ENCODE data around the gene PKN2.

PKN2 gene

DNA sequence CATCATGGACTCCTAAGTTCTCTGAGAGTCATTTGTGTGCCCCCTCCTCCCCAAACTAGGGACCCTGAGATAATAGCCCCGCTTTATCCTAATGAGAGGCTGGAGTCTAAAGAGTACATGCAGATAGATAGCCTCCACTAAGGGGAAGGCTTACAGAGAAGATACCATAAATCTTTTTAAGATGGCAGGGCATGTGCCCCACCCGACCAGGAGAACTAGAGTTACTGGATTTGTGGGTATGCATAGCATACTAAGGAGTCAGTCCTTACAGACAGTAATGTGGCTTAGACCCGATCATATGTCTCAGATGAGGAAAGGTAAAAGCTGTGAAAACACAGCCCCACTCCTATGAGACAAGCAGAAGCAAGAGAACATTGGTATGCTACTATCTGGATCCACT lies 25.7 kb upstream of the PKN2 start:
- no peak for DNase-seq (ENCODE audit: low read depth in 2 of 2)
- TF ChIP-seq, protein P1, sequence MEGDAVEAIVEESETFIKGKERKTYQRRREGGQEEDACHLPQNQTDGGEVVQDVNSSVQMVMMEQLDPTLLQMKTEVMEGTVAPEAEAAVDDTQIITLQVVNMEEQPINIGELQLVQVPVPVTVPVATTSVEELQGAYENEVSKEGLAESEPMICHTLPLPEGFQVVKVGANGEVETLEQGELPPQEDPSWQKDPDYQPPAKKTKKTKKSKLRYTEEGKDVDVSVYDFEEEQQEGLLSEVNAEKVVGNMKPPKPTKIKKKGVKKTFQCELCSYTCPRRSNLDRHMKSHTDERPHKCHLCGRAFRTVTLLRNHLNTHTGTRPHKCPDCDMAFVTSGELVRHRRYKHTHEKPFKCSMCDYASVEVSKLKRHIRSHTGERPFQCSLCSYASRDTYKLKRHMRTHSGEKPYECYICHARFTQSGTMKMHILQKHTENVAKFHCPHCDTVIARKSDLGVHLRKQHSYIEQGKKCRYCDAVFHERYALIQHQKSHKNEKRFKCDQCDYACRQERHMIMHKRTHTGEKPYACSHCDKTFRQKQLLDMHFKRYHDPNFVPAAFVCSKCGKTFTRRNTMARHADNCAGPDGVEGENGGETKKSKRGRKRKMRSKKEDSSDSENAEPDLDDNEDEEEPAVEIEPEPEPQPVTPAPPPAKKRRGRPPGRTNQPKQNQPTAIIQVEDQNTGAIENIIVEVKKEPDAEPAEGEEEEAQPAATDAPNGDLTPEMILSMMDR (IDR thresholded peaks at IDR 0.05; ENCODE audit: low read depth, low read length) = no peak
- H3K4me3 ChIP-seq (replicated peaks in 1 of 2; ENCODE audit: low read depth in 2 of 2, low read length in 2 of 2) = no peak overlapping the region

DNA sequence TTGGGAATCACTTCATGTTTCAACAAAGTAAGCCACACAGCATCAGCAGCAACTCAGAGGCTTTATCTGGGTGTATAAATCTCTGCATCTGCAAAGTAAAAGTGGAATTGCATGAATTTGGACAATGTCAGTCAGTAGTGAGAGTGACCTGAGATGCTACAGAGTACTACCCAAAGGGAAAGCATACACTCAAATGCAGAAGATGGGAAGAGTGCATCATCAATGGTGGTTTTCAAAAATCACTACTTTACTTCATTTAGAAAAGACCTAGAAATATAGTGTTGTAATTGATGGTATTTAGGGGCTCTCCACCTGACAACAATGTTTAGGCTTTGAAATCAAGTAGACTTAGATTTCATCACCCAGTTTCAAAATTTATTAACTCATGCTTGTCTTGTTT lies 24.5 kb upstream of the PKN2 start:
- no peak for DNase-seq (ENCODE audit: low read depth in 2 of 2)
- no peak overlapping the region for H3K4me3 ChIP-seq (replicated peaks in 1 of 2; ENCODE audit: low read depth in 2 of 2, low read length in 2 of 2)
- TF ChIP-seq, protein P1 (IDR thresholded peaks at IDR 0.05; ENCODE audit: low read depth, low read length) = no peak

DNA sequence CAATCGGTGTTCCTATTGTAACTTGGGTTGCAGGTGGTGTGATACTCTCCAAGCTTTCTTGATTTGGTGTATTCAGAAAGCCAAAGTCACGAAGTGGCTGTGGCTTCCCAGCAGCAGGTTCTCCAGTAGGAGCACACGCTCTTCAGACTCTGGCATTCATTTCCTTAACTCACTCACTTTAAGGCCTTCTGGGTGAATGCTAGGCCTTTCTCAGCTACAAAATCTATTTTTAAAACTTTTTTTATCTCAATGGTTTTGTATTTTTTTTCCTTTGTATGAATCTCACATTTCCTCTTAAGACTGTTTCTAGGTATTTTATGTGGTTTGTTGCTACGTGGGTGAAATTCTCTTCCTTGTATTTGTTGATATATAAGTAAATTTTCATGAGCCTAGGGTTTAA lies 22.9 kb upstream of the PKN2 start:
- TF ChIP-seq, protein P1 (IDR thresholded peaks at IDR 0.05; ENCODE audit: low read depth, low read length) = no peak
- no peak for DNase-seq (ENCODE audit: low read depth in 2 of 2)

DNA sequence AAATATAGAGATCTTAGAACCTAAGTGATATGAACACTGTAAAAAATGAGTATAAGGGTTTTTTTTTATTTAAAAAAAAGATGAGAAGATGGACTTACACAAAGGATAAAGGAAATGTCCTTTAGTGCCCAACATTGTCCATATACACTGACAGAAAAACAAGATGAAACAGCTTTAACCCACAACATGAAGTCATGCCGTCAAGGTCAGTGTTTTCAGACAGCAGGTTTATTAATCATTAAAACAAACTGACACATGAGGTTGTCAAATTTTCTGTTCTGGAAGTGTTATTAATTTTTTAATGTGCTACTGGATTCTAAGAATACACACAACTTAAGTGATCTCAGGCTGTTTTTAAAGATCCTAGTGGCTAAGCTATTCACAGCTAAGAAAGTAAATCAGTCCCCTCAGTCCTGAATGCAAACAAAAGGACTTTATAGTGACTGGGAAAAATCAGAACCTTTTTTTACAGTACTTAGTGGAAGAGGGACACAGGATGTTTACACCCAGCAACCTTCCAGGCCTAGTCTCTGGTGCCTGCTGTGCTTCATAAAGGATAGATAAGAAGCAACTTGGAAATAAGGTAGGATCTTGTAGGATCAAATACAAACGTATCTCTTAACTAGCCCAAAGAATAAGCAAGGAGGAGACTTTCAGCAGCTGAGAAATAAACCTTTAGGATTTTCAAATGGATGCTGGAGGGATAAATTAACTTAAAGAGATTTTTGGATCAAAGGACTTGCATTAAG lies 21.9 kb upstream of the PKN2 start:
- no peak for DNase-seq (ENCODE audit: low read depth in 2 of 2)
- TF ChIP-seq, protein P1 (IDR thresholded peaks at IDR 0.05; ENCODE audit: low read depth, low read length) = no peak
- no peak overlapping the region for H3K4me3 ChIP-seq (replicated peaks in 1 of 2; ENCODE audit: low read depth in 2 of 2, low read length in 2 of 2)

More for the DNA sequence above, 22.9 kb upstream of the PKN2 start:
- no peak overlapping the region for H3K4me3 ChIP-seq (replicated peaks in 1 of 2; ENCODE audit: low read depth in 2 of 2, low read length in 2 of 2)

DNA sequence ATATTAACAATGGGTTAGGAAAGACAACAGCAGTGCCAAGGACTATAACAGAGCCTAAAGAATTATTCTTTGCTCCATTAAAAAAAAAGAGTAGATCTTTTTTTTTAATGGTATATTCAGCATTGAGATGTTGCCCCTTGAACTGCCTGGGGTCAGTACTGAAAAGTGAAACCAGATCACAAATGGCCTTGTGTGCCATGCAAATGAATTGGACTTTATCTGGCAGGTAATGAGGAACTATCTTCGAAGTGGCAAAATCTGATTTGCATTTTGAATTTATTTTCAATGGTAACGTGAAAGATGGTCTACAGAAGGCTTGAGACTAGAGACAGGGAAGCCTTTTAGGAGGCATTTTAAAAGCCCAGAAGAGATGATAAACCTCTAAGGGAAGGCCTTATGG lies 21.4 kb upstream of the PKN2 start:
- H3K4me3 ChIP-seq (replicated peaks in 1 of 2; ENCODE audit: low read depth in 2 of 2, low read length in 2 of 2) = no peak overlapping the region

DNA sequence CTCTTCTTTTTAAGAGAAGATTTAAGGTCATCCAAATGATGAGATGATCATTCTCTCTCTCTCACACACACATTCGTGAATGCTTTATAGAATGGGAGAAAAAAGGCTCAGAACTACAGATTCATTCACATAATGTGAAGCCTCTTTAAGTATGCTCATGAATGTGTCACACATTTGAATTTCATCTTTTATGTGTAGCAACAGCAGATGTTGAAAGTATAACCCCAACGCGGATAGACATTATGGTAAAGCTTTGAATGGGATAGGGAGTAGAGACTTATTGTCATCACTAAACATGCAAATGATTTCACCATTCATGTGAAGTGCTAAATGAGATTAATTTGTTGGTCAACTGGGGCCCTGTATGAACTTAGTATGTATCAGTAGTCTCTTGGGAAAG lies 15.7 kb upstream of the PKN2 start:
- H3K4me3 ChIP-seq (replicated peaks in 1 of 2; ENCODE audit: low read depth in 2 of 2, low read length in 2 of 2) = no peak overlapping the region
- TF ChIP-seq, protein P1 (IDR thresholded peaks at IDR 0.05; ENCODE audit: low read depth, low read length) = no peak
- DNase-seq (ENCODE audit: low read depth in 2 of 2) = no peak

More for the DNA sequence above, 21.4 kb upstream of the PKN2 start:
- TF ChIP-seq, protein P1 (IDR thresholded peaks at IDR 0.05; ENCODE audit: low read depth, low read length) = no peak
- DNase-seq (ENCODE audit: low read depth in 2 of 2) = no peak

DNA sequence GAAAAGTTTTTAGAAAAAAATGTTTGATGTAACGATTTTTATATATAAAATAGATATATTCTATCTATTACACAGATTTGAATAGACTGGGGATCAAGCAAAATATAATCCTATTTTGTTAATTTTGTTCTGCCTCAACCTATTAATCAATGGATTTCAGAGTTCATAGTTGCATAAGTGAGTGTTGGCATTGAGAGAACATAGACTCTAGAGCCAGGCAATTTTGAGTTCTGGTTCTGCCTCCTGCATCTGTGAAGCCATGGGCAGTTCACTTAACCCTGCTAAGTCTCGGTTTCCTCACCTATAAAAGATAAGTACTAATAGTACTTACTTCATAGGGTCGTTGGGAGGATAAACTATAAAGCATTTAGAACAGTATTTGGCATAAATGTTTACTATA lies 13.6 kb upstream of the PKN2 start:
- TF ChIP-seq, protein P1 (IDR thresholded peaks at IDR 0.05; ENCODE audit: low read depth, low read length) = no peak
- DNase-seq (ENCODE audit: low read depth in 2 of 2) = no peak
- H3K4me3 ChIP-seq (replicated peaks in 1 of 2; ENCODE audit: low read depth in 2 of 2, low read length in 2 of 2) = no peak overlapping the region
